Astrocyte of the spinal cord (primary cell): ENCODE results near the gene ZSCAN2.

Source experiments
- DNase-seq: peaks from one replicate; pipeline ENCODE4 v3.0.0; 2011; ENCODE audit warnings: low read depth, low spot score
- H3K4me3 ChIP-seq: 2 replicates; pipeline ENCODE4 v1.5.1; 2011; ENCODE audit warnings: low read depth, mild to moderate bottlenecking, low read length, moderate library complexity
- CTCF ChIP-seq: IDR thresholded peaks from 2 replicates; pipeline ENCODE4 v1.5.1; 2012; ENCODE audit warnings: low read depth, mild to moderate bottlenecking, low read length, inconsistent platforms
- in situ Hi-C: cut with HindIII; loops from 2 replicates; pipeline ENCODE4 v1.10.0; 2017; ENCODE audit warnings: low sequenced_read_pairs

ZSCAN2 gene

GRCh38 chr15:84624359-84624758, 23.6 kb downstream of the ZSCAN2 start:
- in situ Hi-C loops, result no loop called here
- no peak for DNase-seq
- no peak overlapping the region for H3K4me3 ChIP-seq
- no peak for TF ChIP-seq CTCF

DNA sequence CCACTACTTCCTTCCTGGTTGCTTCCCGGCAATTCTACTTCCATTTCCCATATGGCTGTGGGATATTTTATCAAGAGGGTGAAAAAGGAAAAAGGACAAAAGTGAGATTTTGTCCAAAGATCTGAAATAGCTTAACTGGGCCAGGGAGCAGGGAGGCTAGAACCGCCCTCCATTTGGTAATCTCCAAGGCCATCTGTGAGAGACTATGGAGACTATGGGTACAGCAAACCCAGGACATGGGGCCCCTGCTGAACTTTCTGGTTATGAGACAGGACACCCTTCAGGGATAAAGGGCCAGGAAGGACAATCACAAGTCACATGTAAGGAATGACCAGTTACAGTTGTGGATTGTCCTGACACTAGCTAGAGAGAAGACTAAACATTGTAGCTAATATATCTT, 24.3 kb downstream of the ZSCAN2 start:
- in situ Hi-C loops, result no loop called here
- TF ChIP-seq CTCF, result no peak
- no peak overlapping the region for H3K4me3 ChIP-seq
- no peak for DNase-seq

DNA sequence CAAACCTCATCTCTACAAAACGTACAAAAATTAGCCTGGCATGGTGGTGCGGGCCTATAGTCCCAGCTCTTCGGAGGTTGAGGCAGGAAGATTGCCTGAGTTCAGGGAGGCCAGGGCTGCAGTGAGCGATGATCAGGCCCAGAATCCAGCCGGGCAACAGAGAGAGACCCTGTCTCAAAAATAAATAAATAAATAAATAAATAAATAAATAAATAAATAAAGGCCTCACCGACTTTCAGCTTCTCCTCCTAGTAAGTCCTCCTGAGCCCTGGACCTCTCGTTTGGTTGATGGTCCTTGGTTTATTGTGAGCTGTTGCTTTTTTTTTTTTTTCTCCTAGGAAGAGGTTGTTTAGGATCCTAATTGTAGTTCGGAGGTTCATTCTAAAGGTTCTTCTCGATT, 28.2 kb downstream of the ZSCAN2 start:
- H3K4me3 ChIP-seq, result no peak overlapping the region
- no peak for DNase-seq
- TF ChIP-seq CTCF, result no peak
- in situ Hi-C loops, result no loop called here

DNA sequence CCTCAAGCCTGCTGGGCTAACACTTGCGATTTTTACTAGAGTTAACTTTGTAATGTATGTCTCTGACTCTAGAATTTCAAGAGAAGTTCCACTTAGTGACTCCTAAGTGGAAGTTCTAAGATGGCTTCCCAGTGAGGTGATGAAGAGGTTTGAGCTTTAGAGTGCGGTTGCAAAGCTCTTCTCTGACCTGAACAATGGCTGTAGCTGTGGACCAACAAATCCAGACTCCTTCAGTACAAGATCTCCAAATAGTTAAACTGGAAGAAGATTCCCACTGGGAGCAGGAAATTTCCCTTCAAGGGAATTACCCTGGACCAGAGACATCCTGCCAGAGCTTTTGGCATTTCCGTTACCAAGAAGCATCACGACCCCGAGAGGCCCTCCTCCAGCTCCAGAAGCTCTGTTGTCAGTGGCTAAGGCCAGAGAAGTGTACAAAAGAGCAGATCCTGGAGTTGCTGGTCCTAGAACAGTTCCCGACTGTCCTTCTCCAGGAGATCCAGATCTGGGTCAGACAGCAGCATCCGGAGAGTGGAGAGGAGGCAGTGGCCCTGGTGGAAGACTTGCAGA, 31.0 kb downstream of the ZSCAN2 start:
- peak overlapping the region; percentile 62 for H3K4me3 ChIP-seq
- DNase-seq, result no peak
- no peak for TF ChIP-seq CTCF
- in situ Hi-C loops, result no loop called here

GRCh38 chr15:84633311-84634227, 32.8 kb downstream of the ZSCAN2 start:
- TF ChIP-seq CTCF, result no peak
- H3K4me3 ChIP-seq, result peak overlapping the region; percentile 51
- in situ Hi-C loops, result no loop called here
- DNase-seq, result peak; percentile 78

DNA sequence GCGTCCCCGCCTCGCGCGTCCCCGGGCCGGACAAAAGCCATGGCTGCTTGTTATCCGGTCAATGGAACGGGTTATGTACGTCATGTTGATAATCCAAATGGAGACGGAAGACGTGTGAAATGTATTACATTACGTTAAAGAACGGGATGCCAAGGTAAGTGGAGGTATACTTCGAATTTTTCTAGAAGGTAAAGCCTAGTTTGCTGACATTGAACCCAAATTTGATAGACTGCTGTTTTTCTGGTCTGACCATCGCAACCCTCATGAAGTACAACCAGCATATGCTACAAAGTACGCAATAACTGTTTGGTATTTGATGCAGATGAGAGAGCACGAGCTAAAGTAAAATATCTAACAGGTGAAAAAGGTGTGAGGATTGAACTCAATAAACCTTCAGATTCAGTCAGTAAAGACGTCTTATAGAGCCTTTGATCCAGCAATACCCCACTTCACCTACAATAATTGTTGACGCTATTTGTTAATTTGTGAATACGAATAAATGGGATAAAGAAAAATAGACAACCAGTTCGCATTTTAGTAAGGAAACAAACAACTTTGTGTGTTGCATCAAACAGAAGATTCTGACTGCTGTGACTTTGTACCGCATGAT, 33.5 kb downstream of the ZSCAN2 start:
- in situ Hi-C loops, result no loop called here
- H3K4me3 ChIP-seq, result peak overlapping the region; percentile 51
- no peak for DNase-seq
- TF ChIP-seq CTCF, result no peak
